Measurements from ENCODE around the gene CDYL.

DNA sequence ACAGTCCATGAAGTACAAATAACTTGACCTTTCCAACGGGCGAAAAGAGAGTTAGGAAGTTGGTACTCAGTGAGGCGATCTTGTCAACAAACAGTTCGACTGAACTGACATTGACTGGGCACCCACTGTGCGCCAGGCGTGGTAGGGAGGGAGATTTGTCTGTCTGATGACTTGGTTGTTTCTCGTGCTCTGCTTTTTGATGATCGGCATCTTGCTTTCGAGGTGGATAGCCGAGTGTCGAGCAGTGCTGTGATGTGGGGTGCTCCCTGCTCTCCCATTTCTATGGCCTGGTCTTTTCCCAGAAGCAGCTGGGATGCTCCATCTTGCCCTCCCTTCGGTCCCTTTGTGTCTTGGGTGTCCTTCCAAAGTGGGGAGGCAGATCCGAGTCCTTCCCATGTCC lies 197.2 kb downstream of the CDYL start:
- TF ChIP-seq, protein P1, sequence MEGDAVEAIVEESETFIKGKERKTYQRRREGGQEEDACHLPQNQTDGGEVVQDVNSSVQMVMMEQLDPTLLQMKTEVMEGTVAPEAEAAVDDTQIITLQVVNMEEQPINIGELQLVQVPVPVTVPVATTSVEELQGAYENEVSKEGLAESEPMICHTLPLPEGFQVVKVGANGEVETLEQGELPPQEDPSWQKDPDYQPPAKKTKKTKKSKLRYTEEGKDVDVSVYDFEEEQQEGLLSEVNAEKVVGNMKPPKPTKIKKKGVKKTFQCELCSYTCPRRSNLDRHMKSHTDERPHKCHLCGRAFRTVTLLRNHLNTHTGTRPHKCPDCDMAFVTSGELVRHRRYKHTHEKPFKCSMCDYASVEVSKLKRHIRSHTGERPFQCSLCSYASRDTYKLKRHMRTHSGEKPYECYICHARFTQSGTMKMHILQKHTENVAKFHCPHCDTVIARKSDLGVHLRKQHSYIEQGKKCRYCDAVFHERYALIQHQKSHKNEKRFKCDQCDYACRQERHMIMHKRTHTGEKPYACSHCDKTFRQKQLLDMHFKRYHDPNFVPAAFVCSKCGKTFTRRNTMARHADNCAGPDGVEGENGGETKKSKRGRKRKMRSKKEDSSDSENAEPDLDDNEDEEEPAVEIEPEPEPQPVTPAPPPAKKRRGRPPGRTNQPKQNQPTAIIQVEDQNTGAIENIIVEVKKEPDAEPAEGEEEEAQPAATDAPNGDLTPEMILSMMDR (conservative IDR thresholded peaks at IDR 0.05; ENCODE audit: low read depth, low read length): no peak
- no peak for TF ChIP-seq EZH2phosphoT487 (IDR thresholded peaks at IDR 0.05; ENCODE audit: borderline replicate concordance, low read length)

Measured in PC-3 (cell line).